ENCODE data around the gene TMPRSS12.

DNA sequence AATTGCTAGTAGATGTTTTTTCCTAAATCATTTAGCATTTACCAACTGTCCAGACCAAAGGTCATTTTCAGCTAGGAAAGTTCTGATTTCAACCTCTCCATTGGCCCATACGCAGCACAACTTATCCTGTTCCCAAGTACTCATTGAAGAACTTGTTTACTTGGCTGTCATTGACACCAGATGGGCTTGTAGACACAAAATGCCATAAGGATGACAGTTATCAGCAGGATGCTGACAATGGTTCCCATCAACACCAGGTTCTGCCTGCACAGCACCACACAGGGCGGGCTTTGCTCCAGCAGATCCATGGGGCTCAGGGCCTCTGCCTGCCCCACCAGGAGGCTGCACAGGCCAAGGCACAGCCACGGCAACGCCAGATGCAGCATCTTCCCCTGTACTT is 36.5 kb upstream of the TMPRSS12 start:
- TF ChIP-seq, protein P1, sequence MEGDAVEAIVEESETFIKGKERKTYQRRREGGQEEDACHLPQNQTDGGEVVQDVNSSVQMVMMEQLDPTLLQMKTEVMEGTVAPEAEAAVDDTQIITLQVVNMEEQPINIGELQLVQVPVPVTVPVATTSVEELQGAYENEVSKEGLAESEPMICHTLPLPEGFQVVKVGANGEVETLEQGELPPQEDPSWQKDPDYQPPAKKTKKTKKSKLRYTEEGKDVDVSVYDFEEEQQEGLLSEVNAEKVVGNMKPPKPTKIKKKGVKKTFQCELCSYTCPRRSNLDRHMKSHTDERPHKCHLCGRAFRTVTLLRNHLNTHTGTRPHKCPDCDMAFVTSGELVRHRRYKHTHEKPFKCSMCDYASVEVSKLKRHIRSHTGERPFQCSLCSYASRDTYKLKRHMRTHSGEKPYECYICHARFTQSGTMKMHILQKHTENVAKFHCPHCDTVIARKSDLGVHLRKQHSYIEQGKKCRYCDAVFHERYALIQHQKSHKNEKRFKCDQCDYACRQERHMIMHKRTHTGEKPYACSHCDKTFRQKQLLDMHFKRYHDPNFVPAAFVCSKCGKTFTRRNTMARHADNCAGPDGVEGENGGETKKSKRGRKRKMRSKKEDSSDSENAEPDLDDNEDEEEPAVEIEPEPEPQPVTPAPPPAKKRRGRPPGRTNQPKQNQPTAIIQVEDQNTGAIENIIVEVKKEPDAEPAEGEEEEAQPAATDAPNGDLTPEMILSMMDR (IDR thresholded peaks at IDR 0.05), result no peak
- TF ChIP-seq, protein P2, sequence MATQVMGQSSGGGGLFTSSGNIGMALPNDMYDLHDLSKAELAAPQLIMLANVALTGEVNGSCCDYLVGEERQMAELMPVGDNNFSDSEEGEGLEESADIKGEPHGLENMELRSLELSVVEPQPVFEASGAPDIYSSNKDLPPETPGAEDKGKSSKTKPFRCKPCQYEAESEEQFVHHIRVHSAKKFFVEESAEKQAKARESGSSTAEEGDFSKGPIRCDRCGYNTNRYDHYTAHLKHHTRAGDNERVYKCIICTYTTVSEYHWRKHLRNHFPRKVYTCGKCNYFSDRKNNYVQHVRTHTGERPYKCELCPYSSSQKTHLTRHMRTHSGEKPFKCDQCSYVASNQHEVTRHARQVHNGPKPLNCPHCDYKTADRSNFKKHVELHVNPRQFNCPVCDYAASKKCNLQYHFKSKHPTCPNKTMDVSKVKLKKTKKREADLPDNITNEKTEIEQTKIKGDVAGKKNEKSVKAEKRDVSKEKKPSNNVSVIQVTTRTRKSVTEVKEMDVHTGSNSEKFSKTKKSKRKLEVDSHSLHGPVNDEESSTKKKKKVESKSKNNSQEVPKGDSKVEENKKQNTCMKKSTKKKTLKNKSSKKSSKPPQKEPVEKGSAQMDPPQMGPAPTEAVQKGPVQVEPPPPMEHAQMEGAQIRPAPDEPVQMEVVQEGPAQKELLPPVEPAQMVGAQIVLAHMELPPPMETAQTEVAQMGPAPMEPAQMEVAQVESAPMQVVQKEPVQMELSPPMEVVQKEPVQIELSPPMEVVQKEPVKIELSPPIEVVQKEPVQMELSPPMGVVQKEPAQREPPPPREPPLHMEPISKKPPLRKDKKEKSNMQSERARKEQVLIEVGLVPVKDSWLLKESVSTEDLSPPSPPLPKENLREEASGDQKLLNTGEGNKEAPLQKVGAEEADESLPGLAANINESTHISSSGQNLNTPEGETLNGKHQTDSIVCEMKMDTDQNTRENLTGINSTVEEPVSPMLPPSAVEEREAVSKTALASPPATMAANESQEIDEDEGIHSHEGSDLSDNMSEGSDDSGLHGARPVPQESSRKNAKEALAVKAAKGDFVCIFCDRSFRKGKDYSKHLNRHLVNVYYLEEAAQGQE (IDR thresholded peaks at IDR 0.05; ENCODE audit: insufficient read depth in 1 of 2, low read depth in 2 of 2, low read length in 1 of 2), result no peak
